SKM-1 treated with dmso at 0.1 percent for 144 hours (cell line): ENCODE data around the gene FGD2.

ENCODE experiments used
- DNase-seq: peaks from one replicate; lab custom pipeline; 2025; ENCODE audit not compliant: unreplicated experiment; lab: John Stamatoyannopoulos, UW

Gene FGD2

GRCh38 chr6:36970892-36971842 lies 34.3 kb upstream of the FGD2 start:
- DNase-seq, result no peak

- DNase-seq, result no peak
Measured at GRCh38 chr6:36971921-36972673, 33.4 kb upstream of the FGD2 start.

GRCh38 chr6:36973190-36973589 lies 32.3 kb upstream of the FGD2 start:
- DNase-seq, result no peak

GRCh38 chr6:36973647-36974046 lies 31.8 kb upstream of the FGD2 start:
- DNase-seq, result no peak

GRCh38 chr6:36975231-36976006 lies 30.0 kb upstream of the FGD2 start:
- DNase-seq, result no peak

- no peak for DNase-seq
Measured at GRCh38 chr6:36976007-36976264, 29.5 kb upstream of the FGD2 start.

- DNase-seq, result no peak
Measured at GRCh38 chr6:36976509-36976908, 28.9 kb upstream of the FGD2 start.

- no peak for DNase-seq
Measured at GRCh38 chr6:36976931-36977330, 28.5 kb upstream of the FGD2 start.

GRCh38 chr6:36977470-36977941 lies 27.9 kb upstream of the FGD2 start:
- DNase-seq, result no peak

- no peak for DNase-seq
Measured at GRCh38 chr6:36978421-36979346, 26.8 kb upstream of the FGD2 start.

- no peak for DNase-seq
Measured at GRCh38 chr6:36979347-36979742, 26.1 kb upstream of the FGD2 start.

GRCh38 chr6:36980129-36980528 lies 25.3 kb upstream of the FGD2 start:
- DNase-seq, result no peak

- DNase-seq, result no peak
Measured at GRCh38 chr6:36980876-36981619, 24.4 kb upstream of the FGD2 start.

GRCh38 chr6:36983538-36983937 lies 21.9 kb upstream of the FGD2 start:
- no peak for DNase-seq

- no peak for DNase-seq
Measured at GRCh38 chr6:36984581-36985416, 20.7 kb upstream of the FGD2 start.

- no peak for DNase-seq
Measured at GRCh38 chr6:36985417-36985807, 20.0 kb upstream of the FGD2 start.

- peak; percentile 66 for DNase-seq
Measured at GRCh38 chr6:36985808-36986703, 19.4 kb upstream of the FGD2 start, which contains the start of gene MTCH1. Gene MTCH1, minus strand, starts transcription at chr6:36986196. Its CDS starts 23 bp downstream, at chr6:36986173.

- DNase-seq, result no peak
Measured at GRCh38 chr6:36986704-36987047, 18.8 kb upstream of the FGD2 start.
